Measurements from ENCODE around the gene ZP2.

DNA sequence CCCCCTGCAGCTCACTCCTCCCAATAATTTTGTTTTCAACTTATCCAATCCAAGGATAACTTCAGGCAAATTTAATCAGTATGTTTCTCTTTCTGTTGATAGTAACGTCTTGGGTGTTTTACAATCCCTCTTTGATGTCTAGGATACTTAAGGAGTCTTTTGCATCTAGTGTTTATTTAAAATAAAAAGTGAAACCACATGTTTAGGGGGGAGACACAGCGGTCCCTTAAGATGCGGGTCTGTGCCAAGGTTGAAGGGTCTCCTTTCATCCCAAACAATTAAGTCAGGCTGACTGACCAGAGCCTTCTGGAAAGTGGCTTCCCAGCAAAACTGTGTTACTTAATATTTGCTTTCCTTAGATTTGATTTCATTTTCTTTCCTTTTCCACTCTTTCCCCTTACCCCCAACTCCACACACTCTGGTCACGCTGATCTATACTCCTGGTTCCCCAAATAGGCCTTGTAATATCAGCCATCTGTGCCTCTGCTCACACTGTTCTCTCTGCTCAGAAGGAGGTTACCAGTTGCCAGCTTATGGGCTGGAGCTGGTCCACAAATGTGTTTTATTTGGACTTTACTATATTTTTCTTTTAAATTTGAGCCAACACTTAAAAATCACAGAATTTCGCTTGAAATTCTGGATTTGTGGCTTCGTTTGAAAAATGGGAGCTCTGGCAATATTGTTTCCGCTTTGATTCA, 33.3 kb upstream of the ZP2 start:
- TF ChIP-seq, protein P1, sequence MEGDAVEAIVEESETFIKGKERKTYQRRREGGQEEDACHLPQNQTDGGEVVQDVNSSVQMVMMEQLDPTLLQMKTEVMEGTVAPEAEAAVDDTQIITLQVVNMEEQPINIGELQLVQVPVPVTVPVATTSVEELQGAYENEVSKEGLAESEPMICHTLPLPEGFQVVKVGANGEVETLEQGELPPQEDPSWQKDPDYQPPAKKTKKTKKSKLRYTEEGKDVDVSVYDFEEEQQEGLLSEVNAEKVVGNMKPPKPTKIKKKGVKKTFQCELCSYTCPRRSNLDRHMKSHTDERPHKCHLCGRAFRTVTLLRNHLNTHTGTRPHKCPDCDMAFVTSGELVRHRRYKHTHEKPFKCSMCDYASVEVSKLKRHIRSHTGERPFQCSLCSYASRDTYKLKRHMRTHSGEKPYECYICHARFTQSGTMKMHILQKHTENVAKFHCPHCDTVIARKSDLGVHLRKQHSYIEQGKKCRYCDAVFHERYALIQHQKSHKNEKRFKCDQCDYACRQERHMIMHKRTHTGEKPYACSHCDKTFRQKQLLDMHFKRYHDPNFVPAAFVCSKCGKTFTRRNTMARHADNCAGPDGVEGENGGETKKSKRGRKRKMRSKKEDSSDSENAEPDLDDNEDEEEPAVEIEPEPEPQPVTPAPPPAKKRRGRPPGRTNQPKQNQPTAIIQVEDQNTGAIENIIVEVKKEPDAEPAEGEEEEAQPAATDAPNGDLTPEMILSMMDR (IDR thresholded peaks at IDR 0.05; ENCODE audit: low read depth, low read length) = no peak
- TF ChIP-seq POLR2A (IDR thresholded peaks at IDR 0.05; ENCODE audit: extremely low read depth, insufficient read length) (no peak), MYC (IDR thresholded peaks at IDR 0.05; ENCODE audit: low read depth, low read length) (no peak)
- TF ChIP-seq, protein P2, sequence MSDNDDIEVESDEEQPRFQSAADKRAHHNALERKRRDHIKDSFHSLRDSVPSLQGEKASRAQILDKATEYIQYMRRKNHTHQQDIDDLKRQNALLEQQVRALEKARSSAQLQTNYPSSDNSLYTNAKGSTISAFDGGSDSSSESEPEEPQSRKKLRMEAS (IDR thresholded peaks at IDR 0.05; ENCODE audit: low read depth, low read length) = no peak
